HepG2 (cell line): Measurements from ENCODE around the gene PHF14. TPM values are rescaled to one million over a fixed set of nuclear protein-coding genes. Genes with fewer than 3 reads are reported as not detected.

Source experiments
- ATAC-seq: fragments of 200-7000 bp; cut with Tn5 transposase; 3 replicates; pipeline ENCODE4 v1.9.1; 2020; ENCODE audit warnings: mild to moderate bottlenecking, moderate library complexity
- BruUV-seq: library from RNA; stranded (reverse); fragments of 400-500 nt; replicated peaks from 2 replicates; lab custom pipeline; 2021; lab: Mats Ljungman, UMichigan
- CTCF ChIA-PET: fragments of 300-600 bp; formaldehyde crosslinking; extraction: SDS; loops from one replicate; lab custom pipeline; 2021; ENCODE audit warnings: low total read pairs, inconsistent platforms, low intra/inter-chr PET ratio; lab: Yijun Ruan, JAX
- POLR2A ChIA-PET: fragments of 350-600 bp; sonication (Branson Sonifier 250); formaldehyde crosslinking; loops from one replicate; lab custom pipeline; 2020; ENCODE audit warnings: antibody characterized with exemption, inconsistent platforms; lab: Yijun Ruan, JAX
- DNase-seq: peaks from one replicate; pipeline ENCODE4 v3.0.0-alpha.2; 2015; ENCODE audit warnings: low spot score
- FAIRE-seq: peaks from 3 replicates; lab custom pipeline; 2011; peaks lifted over from hg19 to GRCh38; lab: Jason Lieb, UNC
- H2AFZ ChIP-seq: one replicate; pipeline ENCODE4 v1.6.1; 2011; ENCODE audit warnings: low read length, inconsistent platforms
- H3K27ac ChIP-seq: fragments of 300-600 bp; 3 replicates; pipeline ENCODE4 v1.8.0; 2011; ENCODE audit warnings: mixed run types, mild to moderate bottlenecking, mixed read lengths, low read length, inconsistent platforms; ENCODE audit not compliant: insufficient read depth; ENCODE audit errors: extremely low read length
- H3K27me3 ChIP-seq, 2 experiments: fragments of 200-600 bp in 1 of 2; 2 replicates in 1 of 2; 3 replicates in 1 of 2; pipeline versions ENCODE4 v1.6.0 to v1.8.0; 2011; ENCODE audit warnings: low read length in 2 of 2, mild to moderate bottlenecking in 2 of 2, moderate library complexity in 2 of 2, inconsistent platforms in 1 of 2; ENCODE audit not compliant: insufficient read depth in 2 of 2, control insufficient read depth in 1 of 2
- H3K36me3 ChIP-seq, 2 experiments: fragments of 200-600 bp in 1 of 2; replicated peaks in 1 of 2; 2 replicates in 1 of 2; 3 replicates in 1 of 2; pipeline versions ENCODE4 v1.5.1 to v1.8.0; 2011; ENCODE audit warnings: low read length in 2 of 2, inconsistent platforms in 1 of 2; ENCODE audit not compliant: insufficient read depth in 2 of 2, control insufficient read depth in 1 of 2
- H3K4me1 ChIP-seq: 2 replicates; pipeline ENCODE4 v1.5.1; 2012; ENCODE audit warnings: low read length, inconsistent platforms; ENCODE audit not compliant: insufficient read depth
- H3K4me2 ChIP-seq: 2 replicates; pipeline ENCODE4 v1.6.0; 2011; ENCODE audit warnings: low read depth, low read length, inconsistent platforms
- H3K4me3 ChIP-seq, 3 experiments: fragments of 200-600 bp in 1 of 3; sonication (generic), shearing (Covaris generic) in 1 of 3; replicated peaks in 1 of 3; 2 replicates each; pipeline ENCODE4 v1.5.1; 2011 to 2016; ENCODE audit warnings: low read length in 3 of 3, inconsistent platforms in 2 of 3, low read depth in 2 of 3, mild to moderate bottlenecking in 2 of 3, control low read depth in 1 of 3, mixed read lengths in 1 of 3; ENCODE audit not compliant: insufficient read depth in 1 of 3
- H3K79me2 ChIP-seq: one replicate; pipeline ENCODE4 v1.6.1; 2011; ENCODE audit warnings: low read length, inconsistent platforms; ENCODE audit not compliant: insufficient read depth
- H3K9ac ChIP-seq: 2 replicates; pipeline ENCODE4 v1.6.0; 2011; ENCODE audit warnings: mild to moderate bottlenecking, low read depth, low read length, inconsistent platforms; ENCODE audit not compliant: insufficient read depth
- H3K9me3 ChIP-seq: 2 replicates; pipeline ENCODE4 v1.5.1; 2012; ENCODE audit warnings: mild to moderate bottlenecking, low read length
- H4K20me1 ChIP-seq: 2 replicates; pipeline ENCODE4 v1.6.0; 2011; ENCODE audit warnings: inconsistent platforms, mild to moderate bottlenecking, low read length, moderate library complexity; ENCODE audit not compliant: insufficient read depth
- AKAP8 ChIP-seq: sonication (generic); formaldehyde crosslinking; IDR thresholded peaks from 2 replicates; pipeline ENCODE4 v1.5.1; 2020; ENCODE audit warnings: mild to moderate bottlenecking, missing genetic modification reagents
- ARHGAP35 ChIP-seq: sonication (generic); formaldehyde crosslinking; IDR thresholded peaks from 2 replicates; pipeline ENCODE4 v1.9.0; 2022; ENCODE audit warnings: mild to moderate bottlenecking, inconsistent platforms, moderate library complexity, missing genetic modification reagents, borderline replicate concordance
- HINFP ChIP-seq: sonication (generic); formaldehyde crosslinking; IDR thresholded peaks from 2 replicates; pipeline ENCODE4 v1.4.0; 2020; ENCODE audit warnings: low read depth, mild to moderate bottlenecking, missing genetic modification reagents
- JUND ChIP-seq: sonication (generic); formaldehyde crosslinking; IDR thresholded peaks from 2 replicates; pipeline ENCODE4 v1.8.0; 2022; ENCODE audit warnings: mild to moderate bottlenecking, missing genetic modification reagents
- KLF15 ChIP-seq: sonication (generic); formaldehyde crosslinking; IDR thresholded peaks from 2 replicates; pipeline ENCODE4 v1.8.1; 2023; ENCODE audit warnings: borderline replicate concordance, mild to moderate bottlenecking, inconsistent platforms, missing genetic modification reagents, mixed read lengths
- NPAS2 ChIP-seq: sonication (generic); formaldehyde crosslinking; IDR thresholded peaks from 2 replicates; pipeline ENCODE4 v1.8.0; 2022; ENCODE audit warnings: mild to moderate bottlenecking, missing genetic modification reagents, borderline replicate concordance
- NR2F2 ChIP-seq: IDR thresholded peaks from 2 replicates; pipeline ENCODE4 v1.6.1; 2012; ENCODE audit warnings: low read depth, inconsistent platforms, borderline replicate concordance
- SOX6 ChIP-seq, 2 experiments: fragments of 450-650 bp in 1 of 2; sonication (generic) in 1 of 2; formaldehyde crosslinking in 1 of 2; IDR thresholded peaks; 2 replicates each; pipeline versions ENCODE4 v1.4.0 to v1.6.1; 2017 to 2020; ENCODE audit warnings: antibody characterized with exemption in 1 of 2, mild to moderate bottlenecking in 1 of 2, missing genetic modification reagents in 1 of 2
- ZFP41 ChIP-seq: sonication (generic); formaldehyde crosslinking; IDR thresholded peaks from 2 replicates; pipeline ENCODE4 v1.4.0; 2020; ENCODE audit warnings: mild to moderate bottlenecking, missing genetic modification reagents, borderline replicate concordance
- ZNF672 ChIP-seq: sonication (generic); formaldehyde crosslinking; IDR thresholded peaks from 2 replicates; pipeline ENCODE4 v1.8.1; 2022; ENCODE audit warnings: missing genetic modification reagents
- WGBS: methylation state at CpG from one replicate; pipeline ENCODE4 v1.1.6; 2017; ENCODE audit warnings: low lambda C conversion rate; 5-methylcytosine and 5-hydroxymethylcytosine counted together
- in situ Hi-C: cut with HindIII; loops from 2 replicates; pipeline ENCODE4 v1.10.0; 2017; ENCODE audit warnings: low pct_unique_long_range_greater_than_20kb; ENCODE audit not compliant: extremely low pct_ligation_motif_present
- intact Hi-C: fragments of 100-400 bp; cut with micrococcal nuclease; formaldehyde crosslinking; loops from one replicate; pipeline ENCODE4 v1.10.0; 2022; ENCODE audit not compliant: unreplicated experiment
- polyA plus RNA-seq, 8 experiments: library from polyadenylated mRNA; depleted of rRNA in 3 of 8; stranded (reverse) in 7 of 8; unstranded in 1 of 8; fragments of >200 nt; fragmentation: Illumina TruSeq in 4 of 8; extraction: Trizol in 4 of 8; gene quantifications; 2 replicates each; pipeline versions ENCODE4 v1.2.1 to v1.2.3, GENCODE V29; 2011 to 2016; ENCODE audit warnings: low read depth in 4 of 8, missing spikeins in 1 of 8, mixed read lengths in 1 of 8; ENCODE audit not compliant: insufficient read depth in 1 of 8
- total RNA-seq, 5 experiments: library from RNA; depleted of rRNA; stranded (reverse); fragments of >200 nt; fragmentation: Illumina TruSeq; extraction: Trizol; gene quantifications; 2 replicates each; pipeline ENCODE4 v1.2.3, GENCODE V29; 2016; ENCODE audit warnings: low read depth in 1 of 5
- TF ChIP-seq, protein P1 (sequence below): sonication (generic); formaldehyde crosslinking; IDR thresholded peaks from 2 replicates; pipeline ENCODE4 v1.5.0; 2020; ENCODE audit warnings: mild to moderate bottlenecking, low read depth, missing genetic modification reagents, borderline replicate concordance
- TF ChIP-seq, protein P2 (sequence below), 2 experiments: sonication (generic) in 1 of 2; formaldehyde crosslinking in 1 of 2; IDR thresholded peaks; 2 replicates each; pipeline versions ENCODE4 v1.6.1 to v1.9.0; 2014 to 2022; ENCODE audit warnings: antibody characterized with exemption in 1 of 2, borderline replicate concordance in 1 of 2, inconsistent platforms in 1 of 2, low read depth in 1 of 2, missing genetic modification reagents in 1 of 2
- TF ChIP-seq, protein P3 (sequence below): sonication (generic); formaldehyde crosslinking; IDR thresholded peaks from 2 replicates; pipeline ENCODE4 v1.5.0; 2020; ENCODE audit warnings: missing genetic modification reagents

PHF14 gene
- total and polyA plus RNA-seq, 2 of the 13 experiments (the other 11 are each of a cell fraction or from before 2014, with no cell fraction given): 18.9 to 68.7 TPM

DNA sequence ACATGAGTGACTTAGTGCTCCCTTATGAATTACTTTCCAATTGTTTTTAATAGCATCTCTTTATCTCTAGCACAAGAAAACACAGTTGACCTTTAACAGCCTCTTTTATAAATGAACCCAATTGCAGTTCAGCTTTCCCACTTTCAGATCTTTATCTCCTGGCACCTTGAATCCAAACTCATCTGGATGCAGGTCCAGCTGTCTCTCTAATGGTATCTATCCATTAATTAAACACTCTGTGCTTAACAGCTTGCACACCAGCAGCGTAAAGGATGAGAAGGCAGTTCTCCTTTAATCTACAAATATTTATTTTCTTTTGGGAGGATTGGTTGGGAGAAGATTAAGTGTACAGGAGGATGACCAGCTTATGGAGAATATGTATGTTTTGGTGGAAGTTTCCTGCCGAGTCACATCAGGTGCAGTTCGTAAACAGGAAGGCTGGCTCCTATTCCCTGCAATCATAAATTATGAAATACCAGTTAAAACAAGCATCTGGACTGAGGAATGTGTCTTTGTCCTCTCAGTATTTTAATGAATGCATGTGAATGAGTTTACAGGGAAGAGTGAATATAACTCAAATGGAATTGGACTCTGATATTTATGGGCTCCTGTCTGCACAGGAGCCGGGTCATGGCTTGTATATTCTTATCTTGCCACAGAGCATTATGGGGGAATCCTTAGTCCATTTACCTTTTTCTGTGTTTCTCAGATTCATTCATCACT lies 232.7 kb downstream of the PHF14 start:
- H3K4me3 ChIP-seq: no peak overlapping the region
- no peak overlapping the region for H3K9ac ChIP-seq
- no peak overlapping the region for H3K4me2 ChIP-seq
- 24% methylated on average over 4 of the region's 4 CpGs for WGBS
- in situ Hi-C loops (no loop called here), intact Hi-C loops (no loop called here)
- ATAC-seq: no peak
- H3K27me3 ChIP-seq: no peaks in the 10 kb centered on the region; a peak in 1 of 5 replicates
- H3K79me2 ChIP-seq: no peaks in the 10 kb centered on the region
- no peaks in the 10 kb centered on the region for H3K4me1 ChIP-seq
- BruUV-seq: no TSS peak
- no peaks in the 10 kb centered on the region for H4K20me1 ChIP-seq
- H3K36me3 ChIP-seq: no peaks in the 10 kb centered on the region
- no peak overlapping the region for H3K27ac ChIP-seq
- DNase-seq: no peak
- ChIA-PET POLR2A (no interaction called here), CTCF (no interaction called here)
- no peak for FAIRE-seq
- no peaks in the 10 kb centered on the region for H3K9me3 ChIP-seq
- no peak overlapping the region for H2AFZ ChIP-seq
- TF ChIP-seq, protein P1, sequence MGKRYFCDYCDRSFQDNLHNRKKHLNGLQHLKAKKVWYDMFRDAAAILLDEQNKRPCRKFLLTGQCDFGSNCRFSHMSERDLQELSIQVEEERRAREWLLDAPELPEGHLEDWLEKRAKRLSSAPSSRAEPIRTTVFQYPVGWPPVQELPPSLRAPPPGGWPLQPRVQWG (CRISPR knock-in tag): no peak
- TF ChIP-seq KLF15 (CRISPR knock-in tag): no peak
- TF ChIP-seq ZNF672 (CRISPR knock-in tag): no peak
- TF ChIP-seq, protein P2, sequence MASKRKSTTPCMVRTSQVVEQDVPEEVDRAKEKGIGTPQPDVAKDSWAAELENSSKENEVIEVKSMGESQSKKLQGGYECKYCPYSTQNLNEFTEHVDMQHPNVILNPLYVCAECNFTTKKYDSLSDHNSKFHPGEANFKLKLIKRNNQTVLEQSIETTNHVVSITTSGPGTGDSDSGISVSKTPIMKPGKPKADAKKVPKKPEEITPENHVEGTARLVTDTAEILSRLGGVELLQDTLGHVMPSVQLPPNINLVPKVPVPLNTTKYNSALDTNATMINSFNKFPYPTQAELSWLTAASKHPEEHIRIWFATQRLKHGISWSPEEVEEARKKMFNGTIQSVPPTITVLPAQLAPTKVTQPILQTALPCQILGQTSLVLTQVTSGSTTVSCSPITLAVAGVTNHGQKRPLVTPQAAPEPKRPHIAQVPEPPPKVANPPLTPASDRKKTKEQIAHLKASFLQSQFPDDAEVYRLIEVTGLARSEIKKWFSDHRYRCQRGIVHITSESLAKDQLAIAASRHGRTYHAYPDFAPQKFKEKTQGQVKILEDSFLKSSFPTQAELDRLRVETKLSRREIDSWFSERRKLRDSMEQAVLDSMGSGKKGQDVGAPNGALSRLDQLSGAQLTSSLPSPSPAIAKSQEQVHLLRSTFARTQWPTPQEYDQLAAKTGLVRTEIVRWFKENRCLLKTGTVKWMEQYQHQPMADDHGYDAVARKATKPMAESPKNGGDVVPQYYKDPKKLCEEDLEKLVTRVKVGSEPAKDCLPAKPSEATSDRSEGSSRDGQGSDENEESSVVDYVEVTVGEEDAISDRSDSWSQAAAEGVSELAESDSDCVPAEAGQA (IDR thresholded peaks at IDR 0.05; ENCODE audit: low read depth): no peak
- TF ChIP-seq, protein P2 (CRISPR knock-in tag; IDR thresholded peaks at IDR 0.05; ENCODE audit: borderline replicate concordance): no peak
- TF ChIP-seq, protein P3, sequence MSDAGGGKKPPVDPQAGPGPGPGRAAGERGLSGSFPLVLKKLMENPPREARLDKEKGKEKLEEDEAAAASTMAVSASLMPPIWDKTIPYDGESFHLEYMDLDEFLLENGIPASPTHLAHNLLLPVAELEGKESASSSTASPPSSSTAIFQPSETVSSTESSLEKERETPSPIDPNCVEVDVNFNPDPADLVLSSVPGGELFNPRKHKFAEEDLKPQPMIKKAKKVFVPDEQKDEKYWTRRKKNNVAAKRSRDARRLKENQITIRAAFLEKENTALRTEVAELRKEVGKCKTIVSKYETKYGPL (CRISPR knock-in tag): no peak
- no peak for TF ChIP-seq JUND (CRISPR knock-in tag)
- TF ChIP-seq SOX6 (IDR thresholded peaks at IDR 0.05): no peak
- TF ChIP-seq SOX6 (CRISPR knock-in tag; IDR thresholded peaks at IDR 0.05): no peak
- TF ChIP-seq ZFP41 (CRISPR knock-in tag): no peak
- no peak for TF ChIP-seq NPAS2
- no peak for TF ChIP-seq ARHGAP35 (CRISPR knock-in tag)
- TF ChIP-seq AKAP8 (CRISPR knock-in tag): no peak
- TF ChIP-seq HINFP (CRISPR knock-in tag): no peak
- TF ChIP-seq NR2F2: no peak
